Measurements from ENCODE around the gene TSFM. TPM values are rescaled to one million over a fixed set of nuclear protein-coding genes. Genes with fewer than 3 reads are reported as not detected.

Gene TSFM
- total RNA-seq, 1 experiment from 2014 or later: 40.3 TPM

- intact Hi-C loops (cut with micrococcal nuclease; ENCODE audit: unreplicated experiment): loop anchor here (5.0 kb wide), 1 partner anchor 157 kb away; no protein-coding TSS in a partner anchor
- H3K27me3 ChIP-seq (ENCODE audit: control insufficient read depth, insufficient read depth, low read length): no peaks in the 10 kb centered on the region; the same call in 1 of the 2 replicates
Measured at GRCh38 chr12:57739387-57739786, 43.2 kb upstream of the TSFM start.

GRCh38 chr12:57739914-57740538 lies 42.6 kb upstream of the TSFM start:
- Histone ChIP-seq H3K4me1 (ENCODE audit: control insufficient read depth, insufficient read depth, low read length) (peaks cover 14% of the 10 kb centered on the region), H3K4me3 (ENCODE audit: low read depth in 2 of 2, low read length in 2 of 2) (no peak overlapping the region), H3K27me3 (ENCODE audit: control insufficient read depth, insufficient read depth, low read length) (no peaks in the 10 kb centered on the region; the same call in 1 of the 2 replicates), H3K9me3 (ENCODE audit: control insufficient read depth, insufficient read depth, low read depth, low read length) (no peaks in the 10 kb centered on the region), H3K36me3 (ENCODE audit: control insufficient read depth, insufficient read depth, low read length) (peaks cover 5% of the 10 kb centered on the region; the same call in 1 of the 2 replicates), H3K27ac (ENCODE audit: low read length) (no peak overlapping the region)
- intact Hi-C loops (cut with micrococcal nuclease; ENCODE audit: unreplicated experiment) (loop anchor here (5.0 kb wide), 1 partner anchor 158 kb away; no protein-coding TSS in a partner anchor), in situ Hi-C loops (cut with HindIII; ENCODE audit: low pct_unique_long_range_greater_than_20kb, low sequenced_read_pairs) (no loop called here)
- no peak for TF ChIP-seq REST (IDR thresholded peaks at IDR 0.05; ENCODE audit: insufficient read depth in 1 of 2, low read depth in 2 of 2, low read length in 1 of 2)
- ChIA-PET CTCF (interaction anchor here (3.4 kb wide), 1 partner anchor 14 kb away, joined by 10 read pairs; no protein-coding TSS in a partner anchor), POLR2A (no interaction called here)
- ATAC-seq (no peak), DNase-seq (ENCODE audit: low read depth, low spot score) (no peak)
- BruUV-seq (replicated peaks): no TSS peak

More at GRCh38 chr12:57739387-57739786, 43.2 kb upstream of the TSFM start:
- POLR2A ChIA-PET: no interaction called here
- H3K9me3 ChIP-seq (ENCODE audit: control insufficient read depth, insufficient read depth, low read depth, low read length): no peaks in the 10 kb centered on the region
- no peak for DNase-seq (ENCODE audit: low read depth, low spot score)
- in situ Hi-C loops (cut with HindIII; ENCODE audit: low pct_unique_long_range_greater_than_20kb, low sequenced_read_pairs): no loop called here
- H3K4me1 ChIP-seq (ENCODE audit: control insufficient read depth, insufficient read depth, low read length): peaks cover 14% of the 10 kb centered on the region
- CTCF ChIA-PET: interaction anchor here (3.4 kb wide), 1 partner anchor 13 kb away, joined by 10 read pairs; no protein-coding TSS in a partner anchor
- TF ChIP-seq POLR2AphosphoS5 (IDR thresholded peaks at IDR 0.05; ENCODE audit: low read depth, low read length): no peak
- TF ChIP-seq REST (IDR thresholded peaks at IDR 0.05; ENCODE audit: insufficient read depth in 1 of 2, low read depth in 2 of 2, low read length in 1 of 2): no peak
- TF ChIP-seq TCF7L2 (IDR thresholded peaks at IDR 0.05; ENCODE audit: low read depth, low read length): no peak
- no peak for TF ChIP-seq SIN3A (IDR thresholded peaks at IDR 0.05; ENCODE audit: borderline replicate concordance, insufficient read depth, low read depth, low read length)
- no peak for TF ChIP-seq CTCF (IDR thresholded peaks at IDR 0.05)
- no peak overlapping the region for H3K4me3 ChIP-seq (ENCODE audit: low read depth in 2 of 2, low read length in 2 of 2)
- peaks cover 3% of the 10 kb centered on the region; the same call in 1 of the 2 replicates for H3K36me3 ChIP-seq (ENCODE audit: control insufficient read depth, insufficient read depth, low read length)
- no peak overlapping the region for H3K27ac ChIP-seq (ENCODE audit: low read length)
- ATAC-seq: no peak
- no TSS peak for BruUV-seq (replicated peaks)

Data from Panc1 (cell line).